ENCODE results near the gene MYO3B.

The MYO3B gene

DNA sequence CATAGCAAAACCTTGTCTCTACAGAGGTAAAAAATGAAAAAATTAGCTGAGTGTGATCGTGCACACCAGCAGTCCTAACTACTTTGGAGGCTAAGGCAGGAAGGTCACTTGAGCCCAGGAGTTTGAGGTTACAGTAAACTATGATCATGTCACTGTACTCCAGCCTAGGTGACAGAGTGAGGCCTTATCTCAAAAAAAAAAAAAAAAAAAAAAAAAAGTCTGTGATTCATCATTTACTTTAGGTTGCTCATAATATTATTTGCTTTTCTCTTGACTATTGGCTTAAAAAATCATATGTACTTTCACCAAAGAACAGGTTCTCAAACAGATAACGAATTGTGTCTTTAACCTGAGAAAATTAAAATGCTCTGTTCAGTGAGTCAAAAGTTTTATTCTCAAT is 129.1 kb downstream of the MYO3B start:
- no peak for DNase-seq

DNA sequence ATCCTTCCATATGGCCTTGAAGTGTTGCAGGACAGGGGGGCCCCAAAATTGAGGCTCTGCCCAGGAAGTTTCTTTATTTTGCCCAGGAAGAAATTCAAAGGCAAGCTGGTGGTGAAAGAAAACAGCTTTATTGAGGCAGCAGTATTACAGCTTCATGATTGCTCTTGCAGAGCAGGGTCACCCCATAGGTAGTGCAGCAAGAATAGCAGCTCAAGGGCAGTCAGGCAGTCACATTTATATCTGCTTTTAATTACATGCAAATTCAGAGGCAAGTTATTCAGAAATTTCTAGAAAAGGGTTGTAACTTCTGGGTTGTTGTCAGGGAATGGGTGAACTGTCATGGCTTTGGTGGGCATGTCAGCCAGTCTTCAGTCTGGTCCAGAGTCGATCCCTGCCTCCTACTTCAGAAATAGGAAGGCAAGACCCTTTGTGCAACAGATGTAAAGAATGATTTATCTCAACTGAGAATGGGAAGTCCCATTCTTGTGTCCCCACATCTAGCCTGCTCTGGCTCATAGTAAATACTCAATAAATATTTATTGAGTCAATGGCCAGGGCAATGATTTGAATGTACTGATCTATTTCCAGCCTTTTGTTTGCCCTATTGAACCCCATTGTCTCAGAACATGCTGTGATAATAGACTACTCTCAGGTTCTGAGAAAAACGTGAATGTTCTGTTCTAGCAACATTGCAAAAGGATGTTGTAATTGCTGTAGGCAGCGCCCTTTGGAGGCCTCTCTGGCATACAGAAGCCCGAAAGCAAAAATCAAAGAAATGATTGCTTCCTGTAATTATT is 129.8 kb downstream of the MYO3B start:
- DNase-seq, result no peak

GRCh38 chr2:170310876-170311502 is 133.0 kb downstream of the MYO3B start:
- no peak for DNase-seq

- DNase-seq, result no peak
These were observed 135.5 kb downstream of the MYO3B start for GRCh38 chr2:170313347-170313991.

DNA sequence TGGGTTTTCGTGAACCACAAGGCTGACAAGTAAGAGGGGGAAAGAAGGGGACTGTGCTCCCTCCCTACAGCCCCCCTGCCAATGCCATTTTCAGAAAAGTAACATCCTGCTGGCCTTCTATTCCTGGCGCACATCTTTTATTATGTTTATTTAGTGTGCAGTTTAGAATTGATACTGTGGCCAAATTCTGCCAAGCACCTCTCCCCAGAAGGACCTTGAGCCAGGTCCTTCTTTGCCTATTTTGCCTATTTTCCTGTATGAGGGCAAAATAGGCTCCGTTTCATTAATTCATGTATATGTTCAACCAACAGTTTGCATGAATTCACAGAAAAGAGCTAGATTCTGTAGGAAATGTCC is 136.0 kb downstream of the MYO3B start:
- no peak for DNase-seq

- DNase-seq, result no peak
These were observed 136.9 kb downstream of the MYO3B start for GRCh38 chr2:170314744-170315447.

DNA sequence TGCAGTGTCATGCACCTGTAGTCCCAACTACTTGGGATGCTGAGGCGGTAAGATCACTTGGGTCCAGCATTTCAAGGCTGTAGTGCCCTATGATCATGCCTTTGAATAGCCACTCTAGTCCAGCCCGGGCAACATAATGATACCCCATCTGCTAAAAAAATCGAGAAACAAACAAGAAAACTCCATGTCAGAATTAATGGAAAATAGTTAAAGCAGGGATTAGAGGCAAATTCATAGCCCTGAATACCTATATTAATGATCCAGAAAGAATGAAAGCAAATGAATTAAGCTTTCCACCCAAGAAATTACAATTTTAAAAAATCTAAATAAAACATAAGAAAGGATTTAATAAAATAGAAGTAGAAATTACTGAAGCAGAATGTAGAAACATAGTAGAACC is 143.0 kb downstream of the MYO3B start:
- no peak for DNase-seq

- DNase-seq, result no peak
These were observed 143.6 kb downstream of the MYO3B start for GRCh38 chr2:170321526-170321925.

DNA sequence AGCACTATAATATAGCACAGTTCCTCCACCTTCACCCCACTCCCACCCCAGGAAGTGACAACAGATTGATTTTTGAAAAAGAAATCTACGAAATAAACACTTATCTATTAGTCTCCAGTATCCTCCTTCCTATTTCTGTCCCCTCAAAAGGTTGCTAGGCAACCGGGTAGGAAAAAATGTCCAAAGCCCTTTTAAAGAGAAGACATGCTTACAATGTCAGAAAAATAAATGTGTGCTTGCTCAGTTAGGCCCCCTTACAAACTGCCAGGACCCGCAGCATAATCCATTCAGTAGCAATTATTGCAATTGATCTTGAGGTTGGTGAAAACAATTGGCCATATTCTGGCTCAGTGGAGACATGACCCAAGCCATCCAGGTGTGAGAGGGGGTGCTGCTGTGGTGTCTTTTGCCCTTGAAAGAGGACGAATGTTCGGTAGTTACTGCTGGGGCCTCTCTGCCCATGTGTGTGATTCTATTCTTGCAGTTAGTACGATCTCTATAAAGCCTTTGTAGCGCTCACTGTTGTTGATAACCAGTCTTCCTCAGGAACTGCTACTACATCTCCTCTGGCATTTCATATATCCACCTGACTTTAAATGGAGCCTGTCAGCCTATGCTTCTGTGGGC is 144.3 kb downstream of the MYO3B start:
- no peak for DNase-seq

DNA sequence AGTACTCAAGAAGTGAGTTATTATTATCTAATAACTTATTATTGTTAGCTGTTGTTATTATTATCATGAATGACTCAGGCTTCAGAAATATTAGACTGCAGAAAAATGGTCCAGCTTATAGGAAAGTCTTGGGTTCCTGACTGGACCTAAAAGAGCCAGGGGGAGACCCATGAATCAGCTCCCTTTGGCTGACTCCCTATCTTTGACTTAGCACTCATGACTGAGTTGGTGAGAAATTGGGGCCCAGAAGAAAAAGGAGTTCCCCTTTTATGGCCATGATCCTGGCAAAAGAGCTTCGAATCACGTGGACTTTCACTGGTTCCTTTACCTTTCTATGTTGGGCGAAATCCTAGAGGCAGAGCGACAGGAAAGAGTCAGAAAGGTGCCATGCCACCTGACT is 145.8 kb downstream of the MYO3B start:
- no peak for DNase-seq

- DNase-seq, result peak in 1 of 2 experiments; percentile 6
These were observed 146.7 kb downstream of the MYO3B start for GRCh38 chr2:170324640-170325046.

DNA sequence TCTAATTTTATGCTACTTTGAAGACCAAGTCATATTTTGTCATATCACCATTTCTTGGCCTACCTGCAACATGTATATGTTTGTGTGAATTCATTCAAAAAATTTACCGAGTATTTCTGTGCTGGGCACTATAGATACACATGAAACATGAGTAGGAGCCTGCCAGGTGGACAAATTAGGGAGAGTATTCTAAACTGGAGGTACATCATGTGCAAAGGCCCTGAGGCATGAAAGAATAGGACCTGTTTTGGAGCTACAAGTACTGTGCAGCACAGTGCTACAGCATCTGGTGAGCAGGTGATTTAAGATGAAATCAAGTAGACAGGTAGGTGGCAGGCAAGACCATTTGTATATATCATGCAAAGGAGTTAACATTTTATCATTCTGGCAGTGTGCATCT is 152.9 kb downstream of the MYO3B start:
- no peak for DNase-seq

GRCh38 chr2:170332676-170333402 is 154.9 kb downstream of the MYO3B start:
- no peak for DNase-seq

- no peak for DNase-seq
These were observed 157.4 kb downstream of the MYO3B start for GRCh38 chr2:170335351-170335750.

- no peak for DNase-seq
These were observed 158.5 kb downstream of the MYO3B start for GRCh38 chr2:170336408-170336807.

GRCh38 chr2:170336916-170337315 is 159.0 kb downstream of the MYO3B start:
- DNase-seq, result no peak

DNA sequence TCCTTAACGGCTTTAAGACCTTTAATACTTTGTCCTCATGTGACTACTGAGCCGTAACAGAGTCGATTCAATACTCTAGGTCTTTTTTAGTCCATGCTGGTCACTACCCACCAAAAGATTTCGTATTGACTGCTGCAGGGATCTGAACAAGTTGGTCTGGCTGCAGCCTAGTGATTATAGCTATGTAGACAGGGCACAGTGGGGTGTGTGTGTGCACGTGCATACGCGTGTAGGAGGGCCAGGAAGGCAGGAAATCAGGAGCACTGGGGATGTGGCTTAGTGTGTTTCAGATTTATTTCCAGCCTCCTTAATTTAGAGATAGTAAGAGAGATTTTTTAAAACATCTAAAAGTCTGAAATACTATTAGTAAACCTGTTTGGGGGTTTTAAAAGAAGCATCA is 161.4 kb downstream of the MYO3B start:
- DNase-seq, result no peak

- DNase-seq, result no peak
These were observed 162.1 kb downstream of the MYO3B start for GRCh38 chr2:170339750-170340692.

DNA sequence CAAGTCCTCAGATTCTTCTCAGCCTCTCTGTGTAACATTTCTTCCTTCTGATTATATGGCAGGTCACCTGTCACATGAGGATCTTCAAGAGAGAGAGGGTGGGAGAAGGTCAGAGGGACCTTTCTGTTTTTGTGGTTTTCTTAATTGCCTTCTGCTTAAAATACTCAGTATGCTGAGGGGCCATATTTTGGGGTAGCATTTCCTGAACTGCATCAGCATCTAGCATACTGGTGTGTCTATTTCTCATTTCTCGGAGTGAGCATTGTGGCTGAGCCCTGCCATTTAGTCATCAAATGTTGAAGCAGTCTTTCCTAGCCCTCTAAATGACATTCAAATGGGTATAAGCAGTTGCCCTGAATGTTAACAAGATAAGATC is 162.7 kb downstream of the MYO3B start:
- DNase-seq, result no peak

DNA sequence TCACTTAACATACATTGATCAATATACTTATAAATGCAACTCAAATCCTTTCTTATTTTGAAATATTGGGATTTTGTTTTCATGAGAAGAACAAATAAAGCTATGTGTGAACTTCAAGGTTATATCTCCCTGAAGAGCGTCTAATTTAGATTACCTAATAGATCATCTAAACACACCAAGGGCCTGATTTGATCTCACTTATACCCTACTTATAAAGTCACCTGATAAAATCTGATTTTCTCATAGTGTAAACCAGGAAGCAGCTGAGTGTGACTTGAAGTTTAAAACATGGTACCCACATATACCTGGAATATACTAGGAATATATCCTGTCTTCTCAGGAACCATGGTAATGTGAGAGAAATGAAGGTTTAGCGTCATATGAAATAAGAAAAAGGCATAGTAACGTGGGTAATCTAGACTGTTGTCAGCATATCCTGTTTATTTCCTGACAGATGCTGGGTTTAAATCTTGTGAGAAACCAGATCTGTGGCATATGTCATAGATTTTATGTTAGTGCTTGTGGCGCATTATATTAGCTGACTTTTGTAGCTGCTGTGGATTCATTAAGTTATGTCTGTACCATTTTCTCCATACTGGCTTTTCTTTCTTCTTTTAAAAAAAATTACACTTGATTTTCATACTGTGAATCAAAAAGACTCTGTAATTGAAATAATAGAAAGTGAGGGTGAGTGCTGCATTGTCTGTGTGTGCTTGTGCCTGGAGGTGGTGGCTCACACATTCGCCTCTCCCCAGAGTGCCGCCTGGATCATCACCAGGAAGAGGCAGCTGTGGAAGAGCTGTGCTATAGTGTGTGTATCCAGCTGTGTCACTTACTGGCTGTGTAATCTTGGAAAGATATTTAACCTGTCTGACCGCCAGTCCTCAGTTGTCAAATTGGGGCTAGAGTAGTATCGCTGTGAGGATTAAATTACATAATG is 164.0 kb downstream of the MYO3B start:
- no peak for DNase-seq

Data from activated CD4-positive, alpha-beta T cell treated with anti-CD3 and anti-CD28 coated beads, Interleukin-2, amount 50 U/mL, for 4 hours (primary cell).